ENCODE data around the gene RAB11FIP3. TPM values are rescaled to one million over a fixed set of nuclear protein-coding genes. Genes with fewer than 3 reads are reported as not detected.
"Not testable (repeated sequence)": the region's sequence is repeated elsewhere in the genome, so short reads cannot be mapped to it uniquely, and the experiment has no call there.

The RAB11FIP3 gene
- total RNA-seq, 2 donors from 2014 or later: 39.9 to 45.1 TPM

GRCh38 chr16:490768-491167 is 65.3 kb downstream of the RAB11FIP3 start:
- peaks cover 4% of the 10 kb centered on the region for H3K4me1 Mint-ChIP-seq
- DNase-seq (no peak), ATAC-seq (no peak)
- H3K27ac Mint-ChIP-seq: no peak overlapping the region
- H3K36me3 Mint-ChIP-seq (ENCODE audit: low read depth): peaks cover 2% of the 10 kb centered on the region
- H3K9me3 ChIP-seq (ENCODE audit: control insufficient read depth, low read length, poor library complexity, severe bottlenecking): no peaks in the 10 kb centered on the region
- H3K4me3 Mint-ChIP-seq: no peak overlapping the region
- no peaks in the 10 kb centered on the region for H3K27me3 Mint-ChIP-seq

- Mint-ChIP-seq H3K4me3 (no peak overlapping the region), H3K4me1 (peaks cover 4% of the 10 kb centered on the region), H3K27ac (no peak overlapping the region), H3K27me3 (no peaks in the 10 kb centered on the region), H3K36me3 (ENCODE audit: low read depth) (peaks cover 2% of the 10 kb centered on the region)
- DNase-seq (no peak), ATAC-seq (no peak)
- no peaks in the 10 kb centered on the region for H3K9me3 ChIP-seq (ENCODE audit: control insufficient read depth, low read length, poor library complexity, severe bottlenecking)
Observed at GRCh38 chr16:491220-491919, 65.9 kb downstream of the RAB11FIP3 start.

- H3K27me3 Mint-ChIP-seq: no peaks in the 10 kb centered on the region
- no peak overlapping the region for H3K4me3 Mint-ChIP-seq
- no peak overlapping the region for H3K27ac Mint-ChIP-seq
- H3K36me3 Mint-ChIP-seq (ENCODE audit: low read depth): peaks cover 2% of the 10 kb centered on the region
- DNase-seq: peak in 1 of 3 donors; percentile 12
- no peak for ATAC-seq
- peaks cover 4% of the 10 kb centered on the region for H3K4me1 Mint-ChIP-seq
- H3K9me3 ChIP-seq (ENCODE audit: control insufficient read depth, low read length, poor library complexity, severe bottlenecking): no peaks in the 10 kb centered on the region
Observed at GRCh38 chr16:492211-492875, 66.9 kb downstream of the RAB11FIP3 start.

GRCh38 chr16:494676-495075 is 69.2 kb downstream of the RAB11FIP3 start:
- not testable (repeated sequence) for H3K27me3 Mint-ChIP-seq; H3K4me1 Mint-ChIP-seq; H3K4me3 Mint-ChIP-seq; DNase-seq; H3K9me3 ChIP-seq (ENCODE audit: control insufficient read depth, low read length, poor library complexity, severe bottlenecking); H3K36me3 Mint-ChIP-seq (ENCODE audit: low read depth); H3K27ac Mint-ChIP-seq; ATAC-seq

GRCh38 chr16:495127-495748 is 69.8 kb downstream of the RAB11FIP3 start:
- Mint-ChIP-seq H3K4me3 (no peak overlapping the region), H3K27ac (no peak overlapping the region), H3K36me3 (ENCODE audit: low read depth) (no peaks in the 10 kb centered on the region), H3K4me1 (peaks cover 2% of the 10 kb centered on the region), H3K27me3 (no peaks in the 10 kb centered on the region)
- no peaks in the 10 kb centered on the region for H3K9me3 ChIP-seq (ENCODE audit: control insufficient read depth, low read length, poor library complexity, severe bottlenecking)
- no peak for DNase-seq
- ATAC-seq: peak; percentile 27

- H3K27me3 Mint-ChIP-seq: no peaks in the 10 kb centered on the region
- ATAC-seq: no peak
Observed at GRCh38 chr16:496097-496886, 70.8 kb downstream of the RAB11FIP3 start.

GRCh38 chr16:497258-497657 is 71.8 kb downstream of the RAB11FIP3 start:
- ATAC-seq: no peak
- H3K4me1 Mint-ChIP-seq: peaks cover 2% of the 10 kb centered on the region
- no peak for DNase-seq
- no peaks in the 10 kb centered on the region for H3K27me3 Mint-ChIP-seq
- no peaks in the 10 kb centered on the region for H3K36me3 Mint-ChIP-seq (ENCODE audit: low read depth)
- no peaks in the 10 kb centered on the region for H3K9me3 ChIP-seq (ENCODE audit: control insufficient read depth, low read length, poor library complexity, severe bottlenecking)
- peak overlapping the region; percentile 43 for H3K27ac Mint-ChIP-seq
- H3K4me3 Mint-ChIP-seq: no peak overlapping the region

More at GRCh38 chr16:496097-496886, 70.8 kb downstream of the RAB11FIP3 start:
- no peaks in the 10 kb centered on the region for H3K9me3 ChIP-seq (ENCODE audit: control insufficient read depth, low read length, poor library complexity, severe bottlenecking)
- Mint-ChIP-seq H3K4me1 (peaks cover 2% of the 10 kb centered on the region), H3K36me3 (ENCODE audit: low read depth) (no peaks in the 10 kb centered on the region), H3K27ac (peak overlapping the region; percentile 43), H3K4me3 (no peak overlapping the region)
- no peak for DNase-seq

GRCh38 chr16:499924-500323 is 74.5 kb downstream of the RAB11FIP3 start:
- no peaks in the 10 kb centered on the region for H3K4me1 Mint-ChIP-seq
- no peaks in the 10 kb centered on the region for H3K27me3 Mint-ChIP-seq
- DNase-seq (no peak), ATAC-seq (no peak)
- H3K9me3 ChIP-seq (ENCODE audit: control insufficient read depth, low read length, poor library complexity, severe bottlenecking): no peaks in the 10 kb centered on the region
- H3K27ac Mint-ChIP-seq: no peak overlapping the region
- H3K36me3 Mint-ChIP-seq (ENCODE audit: low read depth): no peaks in the 10 kb centered on the region
- no peak overlapping the region for H3K4me3 Mint-ChIP-seq

GRCh38 chr16:500709-501108 is 75.3 kb downstream of the RAB11FIP3 start:
- H3K4me3 Mint-ChIP-seq: no peak overlapping the region
- H3K4me1 Mint-ChIP-seq: no peaks in the 10 kb centered on the region
- no peak for ATAC-seq

GRCh38 chr16:502179-502943 is 76.9 kb downstream of the RAB11FIP3 start:
- Mint-ChIP-seq H3K27ac (no peak overlapping the region), H3K4me3 (no peak overlapping the region), H3K36me3 (ENCODE audit: low read depth) (no peaks in the 10 kb centered on the region), H3K4me1 (no peaks in the 10 kb centered on the region), H3K27me3 (no peaks in the 10 kb centered on the region)
- ATAC-seq (no peak), DNase-seq (no peak)
- no peaks in the 10 kb centered on the region for H3K9me3 ChIP-seq (ENCODE audit: control insufficient read depth, low read length, poor library complexity, severe bottlenecking)

More at GRCh38 chr16:500709-501108, 75.3 kb downstream of the RAB11FIP3 start:
- H3K9me3 ChIP-seq (ENCODE audit: control insufficient read depth, low read length, poor library complexity, severe bottlenecking): no peaks in the 10 kb centered on the region
- H3K27me3 Mint-ChIP-seq: no peaks in the 10 kb centered on the region
- H3K36me3 Mint-ChIP-seq (ENCODE audit: low read depth): no peaks in the 10 kb centered on the region
- DNase-seq: no peak
- H3K27ac Mint-ChIP-seq: no peak overlapping the region

- Mint-ChIP-seq H3K36me3 (ENCODE audit: low read depth) (no peaks in the 10 kb centered on the region), H3K4me3 (no peak overlapping the region), H3K27ac (no peak overlapping the region), H3K4me1 (no peaks in the 10 kb centered on the region), H3K27me3 (no peaks in the 10 kb centered on the region)
- no peak for DNase-seq
- ATAC-seq: no peak
- H3K9me3 ChIP-seq (ENCODE audit: control insufficient read depth, low read length, poor library complexity, severe bottlenecking): no peaks in the 10 kb centered on the region
Observed at GRCh38 chr16:503150-504071, 78.0 kb downstream of the RAB11FIP3 start.

Measured in T-helper 17 cell (primary cell).